IPS DF 6.9 (cell line): ENCODE results near the gene ACTA1.
"Not testable (repeated sequence)": the region's sequence is repeated elsewhere in the genome, so short reads cannot be mapped to it uniquely, and the experiment has no call there.

Source experiments
- DNase-seq: peaks from one replicate; pipeline ENCODE4 v3.0.0-alpha.2; 2013; ENCODE audit warnings: low read depth, low spot score
- H3K27ac ChIP-seq: one replicate; pipeline ENCODE4 v1.5.1; 2013; ENCODE audit warnings: low read length, control low read depth
- H3K27me3 ChIP-seq: 2 replicates; pipeline ENCODE4 v1.6.1; 2013; ENCODE audit warnings: mild to moderate bottlenecking, low read length; ENCODE audit not compliant: control insufficient read depth, insufficient read depth
- H3K36me3 ChIP-seq: 2 replicates; pipeline ENCODE4 v1.6.1; 2013; ENCODE audit warnings: low read length; ENCODE audit not compliant: control insufficient read depth, insufficient read depth
- H3K4me1 ChIP-seq: 2 replicates; pipeline ENCODE4 v1.6.1; 2013; ENCODE audit warnings: low read length; ENCODE audit not compliant: control insufficient read depth, insufficient read depth
- H3K4me3 ChIP-seq: 2 replicates; pipeline ENCODE4 v1.5.1; 2013; ENCODE audit warnings: mild to moderate bottlenecking, low read length
- H3K9me3 ChIP-seq: 2 replicates; pipeline ENCODE4 v1.6.1; 2013; ENCODE audit warnings: low read length, inconsistent platforms; ENCODE audit not compliant: control insufficient read depth, insufficient read depth
- WGBS: extraction: QIAGEN DNeasy Blood & Tissue Kit; methylation state at CpG from one replicate; pipeline ENCODE4 v1.1.7; 2013; ENCODE audit warnings: mixed read lengths, missing lambda C conversion rate; ENCODE audit not compliant: insufficient read length, insufficient coverage; 5-methylcytosine and 5-hydroxymethylcytosine counted together

ACTA1 gene

DNA sequence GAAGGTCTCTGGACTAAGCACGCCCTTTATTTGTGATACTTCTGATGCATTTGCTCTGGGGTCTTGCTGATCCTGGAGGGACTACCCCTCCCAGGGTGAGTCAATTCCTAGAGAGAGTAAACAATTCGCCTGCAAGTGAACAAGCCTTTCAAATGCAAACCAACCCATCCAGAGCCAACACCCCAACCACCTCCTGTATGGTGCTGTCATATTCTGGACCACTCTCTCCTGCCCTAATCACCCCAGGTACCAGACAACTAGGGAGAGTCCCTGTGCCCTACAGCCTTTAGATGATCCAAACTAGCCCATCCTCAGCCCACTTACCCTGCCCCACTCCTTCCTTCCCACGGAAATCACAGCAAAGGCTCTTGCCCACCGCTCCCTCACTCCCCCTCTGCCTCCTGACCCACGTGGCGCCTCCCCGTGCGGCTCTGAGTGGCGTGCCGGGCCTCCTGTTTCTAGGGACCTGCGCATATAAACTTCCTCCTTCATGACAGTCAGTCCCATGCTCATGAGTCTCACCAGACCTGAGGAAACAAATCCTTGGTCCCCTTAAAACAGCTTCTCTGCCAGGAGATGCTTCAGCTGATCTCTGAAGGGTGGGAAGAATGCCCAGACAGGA lies 37.2 kb downstream of the ACTA1 start:
- no peaks in the 10 kb centered on the region for H3K9me3 ChIP-seq
- H3K27ac ChIP-seq: no peak overlapping the region
- no peak for DNase-seq
- no CpG with 5 or more reads among the region's 11 CpGs for WGBS
- peaks cover 2% of the 10 kb centered on the region; the same call in 1 of the 2 replicates for H3K4me1 ChIP-seq
- H3K27me3 ChIP-seq: no peaks in the 10 kb centered on the region
- no peak overlapping the region for H3K4me3 ChIP-seq
- no peaks in the 10 kb centered on the region for H3K36me3 ChIP-seq

DNA sequence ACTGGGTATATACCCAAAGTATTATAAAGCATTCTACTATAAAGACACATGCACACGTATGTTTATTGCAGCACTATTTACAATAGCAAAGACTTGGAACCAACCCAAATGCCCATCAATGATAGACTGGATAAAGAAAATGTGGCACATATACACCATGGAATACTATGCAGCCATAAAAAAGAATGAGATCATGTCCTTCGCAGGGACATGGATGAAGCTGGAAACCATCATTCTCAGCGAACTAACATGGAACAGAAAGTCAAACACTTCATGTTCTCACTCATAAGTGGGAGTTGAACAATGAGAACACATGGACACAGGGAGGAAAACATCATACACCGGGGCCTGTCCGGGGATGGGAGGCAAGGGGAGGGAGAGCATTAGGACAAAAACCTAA lies 39.4 kb downstream of the ACTA1 start:
- H3K4me1 ChIP-seq, H3K9me3 ChIP-seq, H3K4me3 ChIP-seq, H3K36me3 ChIP-seq, H3K27ac ChIP-seq, DNase-seq, H3K27me3 ChIP-seq: not testable (repeated sequence)
- WGBS: no CpG with 5 or more reads among the region's 5 CpGs

DNA sequence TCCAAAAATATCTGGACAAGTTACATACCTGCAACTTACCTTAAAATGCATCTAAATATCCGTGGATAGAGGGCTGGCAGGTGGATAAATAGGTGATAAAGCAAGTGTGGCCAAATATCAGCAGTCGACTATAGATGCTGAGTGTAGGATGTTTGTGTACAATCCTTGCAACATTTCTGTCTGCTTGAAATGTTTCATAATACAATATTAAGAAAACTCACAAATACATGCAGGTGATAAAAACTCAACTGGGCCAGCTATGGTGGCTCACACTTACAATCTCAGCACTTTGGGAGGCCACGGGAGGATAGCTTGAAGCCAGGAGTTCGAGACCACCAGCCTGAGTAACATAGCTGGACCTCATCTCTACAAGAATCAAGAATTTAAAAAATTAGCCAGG lies 41.0 kb downstream of the ACTA1 start:
- WGBS: no CpG with 5 or more reads among the region's 4 CpGs
- DNase-seq: no peak
- Histone ChIP-seq H3K27ac (no peak overlapping the region), H3K4me1 (peaks cover 2% of the 10 kb centered on the region; the same call in 1 of the 2 replicates), H3K9me3 (no peaks in the 10 kb centered on the region), H3K36me3 (no peaks in the 10 kb centered on the region), H3K4me3 (no peak overlapping the region), H3K27me3 (no peaks in the 10 kb centered on the region)

DNA sequence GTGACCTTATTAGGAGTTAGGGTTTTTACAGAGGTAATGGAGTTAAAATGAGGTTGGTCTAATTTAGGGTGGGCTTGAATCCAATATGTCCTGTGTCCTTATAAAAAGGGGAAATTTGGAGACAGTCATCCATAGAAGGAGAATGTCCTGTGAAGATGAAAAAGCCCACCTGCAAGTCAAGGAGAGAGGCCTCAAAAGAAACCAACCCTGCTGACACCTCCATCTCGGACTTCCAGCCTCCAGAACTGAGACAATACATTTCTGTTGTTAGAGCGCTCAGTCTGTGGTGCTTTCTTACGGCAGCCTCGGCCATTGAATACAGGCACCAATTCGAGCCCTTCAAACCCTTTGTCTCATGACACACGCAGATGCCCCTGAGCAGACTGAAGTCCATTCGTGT lies 43.8 kb downstream of the ACTA1 start:
- H3K4me1 ChIP-seq: no peaks in the 10 kb centered on the region
- H3K27ac ChIP-seq: no peak overlapping the region
- no peaks in the 10 kb centered on the region for H3K9me3 ChIP-seq
- H3K4me3 ChIP-seq: no peak overlapping the region
- no CpG with 5 or more reads among the region's 7 CpGs for WGBS
- no peaks in the 10 kb centered on the region for H3K27me3 ChIP-seq
- H3K36me3 ChIP-seq: no peaks in the 10 kb centered on the region
- no peak for DNase-seq

DNA sequence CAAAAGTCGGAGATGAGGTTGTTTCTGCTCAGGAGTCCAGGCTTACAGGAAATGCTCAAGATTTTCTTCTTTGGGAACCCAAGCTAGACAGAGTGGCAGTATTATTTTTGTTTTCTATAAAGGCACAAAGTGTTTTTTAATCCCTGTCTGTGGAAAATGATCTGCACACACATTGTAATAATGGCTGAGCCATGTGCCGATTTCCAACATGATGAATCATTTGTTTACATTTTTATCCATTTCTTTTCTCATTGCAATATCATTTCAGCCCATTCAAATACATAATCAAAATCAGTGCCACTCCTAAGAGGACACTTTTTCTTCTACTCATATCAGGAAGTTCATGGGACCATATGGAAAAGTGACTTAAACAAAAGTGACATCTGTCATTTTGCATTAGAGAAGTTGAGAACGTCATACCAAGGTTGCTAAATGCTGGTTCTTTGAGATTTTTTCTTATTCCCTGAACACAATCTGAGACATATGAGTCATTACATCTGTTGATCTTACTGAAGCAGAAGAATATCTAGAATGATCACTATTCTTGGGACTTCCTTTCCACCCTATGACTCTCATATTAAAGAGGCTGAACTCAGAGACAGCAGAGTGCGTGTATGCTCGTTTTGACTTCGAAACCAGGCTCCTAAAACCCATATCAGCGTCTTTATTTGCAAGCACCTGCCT lies 44.9 kb downstream of the ACTA1 start:
- no CpG with 5 or more reads among the region's 7 CpGs for WGBS
- H3K27ac ChIP-seq: no peak overlapping the region
- H3K9me3 ChIP-seq: no peaks in the 10 kb centered on the region
- H3K27me3 ChIP-seq: no peaks in the 10 kb centered on the region
- no peak for DNase-seq
- no peaks in the 10 kb centered on the region for H3K4me1 ChIP-seq
- H3K4me3 ChIP-seq: no peak overlapping the region
- H3K36me3 ChIP-seq: no peaks in the 10 kb centered on the region

DNA sequence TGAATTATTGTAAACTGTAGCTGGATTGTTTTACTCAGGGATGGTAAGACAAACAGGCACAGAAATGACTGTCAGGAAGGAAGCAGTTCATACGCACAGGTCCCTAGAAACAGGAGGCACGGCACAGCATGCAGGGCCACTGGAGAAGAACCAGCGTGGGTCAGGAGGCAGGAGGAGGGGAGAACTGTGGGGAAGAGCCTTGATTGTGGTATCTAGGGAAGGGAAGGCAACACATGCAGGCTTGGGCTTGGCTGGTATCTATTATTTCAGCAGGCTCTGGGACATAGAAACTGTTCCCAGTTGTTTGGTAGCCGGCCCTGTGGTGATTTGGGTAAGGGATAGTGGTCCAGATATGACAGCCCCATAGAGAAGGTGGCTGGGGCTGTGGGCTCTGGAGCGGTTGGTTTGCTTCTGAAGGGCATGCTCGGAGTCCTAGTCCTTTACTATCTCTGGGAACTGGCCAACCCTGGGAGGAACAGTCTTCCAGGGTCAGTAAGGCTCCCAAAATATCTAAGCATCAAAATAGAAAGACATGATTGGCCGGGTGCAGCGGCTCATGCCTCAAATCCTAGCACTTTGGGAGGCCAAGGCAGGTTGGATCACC lies 47.9 kb downstream of the ACTA1 start:
- H3K27ac ChIP-seq: no peak overlapping the region
- no peak for DNase-seq
- peaks cover 2% of the 10 kb centered on the region; the same call in 1 of the 2 replicates for H3K4me1 ChIP-seq
- no peaks in the 10 kb centered on the region for H3K27me3 ChIP-seq
- no CpG with 5 or more reads among the region's 8 CpGs for WGBS
- no peaks in the 10 kb centered on the region for H3K36me3 ChIP-seq
- H3K4me3 ChIP-seq: no peak overlapping the region
- no peaks in the 10 kb centered on the region for H3K9me3 ChIP-seq

DNA sequence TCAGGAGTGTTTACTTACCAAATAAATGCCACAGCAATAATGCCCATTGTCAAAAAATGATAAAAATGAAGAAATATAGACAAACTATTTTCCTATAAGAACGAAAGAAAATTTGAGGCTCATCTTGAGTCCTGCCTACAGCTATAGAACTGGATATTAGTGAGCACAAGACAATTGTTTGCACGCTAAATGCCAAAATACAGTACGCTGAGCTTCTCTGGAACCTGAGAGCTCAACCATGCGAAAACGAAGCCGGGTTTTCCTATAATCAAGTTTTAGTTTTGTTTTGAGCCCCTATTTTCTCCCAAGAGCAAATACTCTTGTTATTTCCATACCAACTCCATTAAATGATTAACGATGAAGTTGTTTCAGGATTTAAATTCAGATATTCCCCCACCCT lies 49.1 kb downstream of the ACTA1 start:
- no peak overlapping the region for H3K27ac ChIP-seq
- no peaks in the 10 kb centered on the region for H3K36me3 ChIP-seq
- no peaks in the 10 kb centered on the region for H3K27me3 ChIP-seq
- H3K9me3 ChIP-seq: no peaks in the 10 kb centered on the region
- peaks cover 8% of the 10 kb centered on the region for H3K4me1 ChIP-seq
- DNase-seq: no peak
- no CpG with 5 or more reads among the region's 7 CpGs for WGBS
- no peak overlapping the region for H3K4me3 ChIP-seq

DNA sequence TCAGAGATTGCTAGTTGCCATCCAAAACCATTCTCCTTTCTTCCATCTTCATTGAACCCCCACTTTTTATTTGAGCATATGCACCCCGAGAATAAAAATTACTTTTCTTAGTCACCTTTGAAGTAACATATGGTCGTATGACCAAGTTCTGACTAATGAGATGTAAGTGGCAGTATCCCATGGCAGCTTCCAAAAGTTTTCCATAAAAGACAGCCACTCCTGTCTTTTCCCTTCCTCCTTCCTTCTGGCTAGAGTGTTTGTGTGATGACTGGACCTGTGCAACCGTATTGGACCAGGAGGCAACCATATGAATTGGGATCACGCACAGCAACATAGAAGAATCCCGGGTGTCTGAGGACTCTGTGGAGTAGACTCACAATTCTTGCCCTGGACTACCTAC lies 49.9 kb downstream of the ACTA1 start:
- Histone ChIP-seq H3K36me3 (no peaks in the 10 kb centered on the region), H3K9me3 (no peaks in the 10 kb centered on the region), H3K4me1 (peaks cover 9% of the 10 kb centered on the region), H3K4me3 (no peak overlapping the region), H3K27ac (no peak overlapping the region), H3K27me3 (no peaks in the 10 kb centered on the region)
- no peak for DNase-seq
- WGBS: no CpG with 5 or more reads among the region's 5 CpGs

DNA sequence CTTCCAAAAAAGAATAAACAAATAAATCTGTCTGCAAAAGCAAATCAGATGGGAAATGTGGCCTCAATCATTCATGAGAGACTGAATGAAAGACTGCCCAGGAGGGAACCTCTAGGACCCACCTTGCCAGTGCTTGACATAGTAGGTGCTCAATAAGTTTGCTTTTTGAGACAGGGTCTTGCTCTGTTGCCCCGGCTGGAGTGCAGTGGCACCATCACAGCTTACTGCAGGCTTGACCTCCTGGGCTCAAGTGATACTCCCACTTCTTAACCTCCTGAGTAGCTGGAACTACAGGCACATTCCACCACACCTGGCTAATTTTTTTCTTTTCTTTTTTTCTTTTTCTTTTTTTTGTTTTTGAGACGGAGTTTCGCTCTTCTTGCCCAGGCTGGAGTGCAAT lies 50.7 kb downstream of the ACTA1 start:
- no peak overlapping the region for H3K4me3 ChIP-seq
- WGBS: no CpG with 5 or more reads among the region's 3 CpGs
- H3K27ac ChIP-seq: no peak overlapping the region
- H3K9me3 ChIP-seq: no peaks in the 10 kb centered on the region
- no peaks in the 10 kb centered on the region for H3K36me3 ChIP-seq
- peaks cover 9% of the 10 kb centered on the region for H3K4me1 ChIP-seq
- DNase-seq: no peak
- H3K27me3 ChIP-seq: no peaks in the 10 kb centered on the region
